Measurements from ENCODE around the gene RAB11FIP3. TPM values are rescaled to one million over a fixed set of nuclear protein-coding genes. Genes with fewer than 3 reads are reported as not detected.

Gene RAB11FIP3
- total RNA-seq, 2 experiments from 2014 or later, result 14.8 to 18.4 TPM

GRCh38 chr16:397736-398332 is 27.6 kb upstream of the RAB11FIP3 start:
- H3K27me3 Mint-ChIP-seq, result no peaks in the 10 kb centered on the region
- peaks cover 26% of the 10 kb centered on the region for H3K4me1 Mint-ChIP-seq (ENCODE audit: low read depth)
- peak overlapping the region; percentile 57 for H3K4me3 Mint-ChIP-seq
- ChIA-PET CTCF (no interaction called here), POLR2A (no interaction called here)
- no peaks in the 10 kb centered on the region for H3K36me3 Mint-ChIP-seq
- H3K9me3 Mint-ChIP-seq, result no peaks in the 10 kb centered on the region
- intact Hi-C loops (cut with micrococcal nuclease), result no loop called here
- DNase-seq, result peak; percentile 55
- H3K27ac Mint-ChIP-seq, result peak overlapping the region; percentile 43

GRCh38 chr16:398561-399339 is 26.7 kb upstream of the RAB11FIP3 start:
- no peaks in the 10 kb centered on the region for H3K27me3 Mint-ChIP-seq
- H3K4me3 Mint-ChIP-seq, result peak overlapping the region; percentile 57
- no peaks in the 10 kb centered on the region for H3K9me3 Mint-ChIP-seq
- ChIA-PET CTCF (no interaction called here), POLR2A (no interaction called here)
- H3K27ac Mint-ChIP-seq, result peak overlapping the region; percentile 43
- H3K4me1 Mint-ChIP-seq (ENCODE audit: low read depth), result peaks cover 24% of the 10 kb centered on the region
- DNase-seq, result no peak
- no peaks in the 10 kb centered on the region for H3K36me3 Mint-ChIP-seq
- intact Hi-C loops (cut with micrococcal nuclease), result no loop called here

- H3K27ac Mint-ChIP-seq, result no peak overlapping the region
- no peak for DNase-seq
- no peaks in the 10 kb centered on the region for H3K36me3 Mint-ChIP-seq
- H3K4me3 Mint-ChIP-seq, result peak overlapping the region; percentile 84
- H3K4me1 Mint-ChIP-seq (ENCODE audit: low read depth), result peaks cover 24% of the 10 kb centered on the region
- intact Hi-C loops (cut with micrococcal nuclease), result loop anchor here (1.0 to 2.0 kb wide), 2 partner anchors 26 to 47 kb away; partner anchors contain the start of genes AXIN1 and RAB11FIP3
- no peaks in the 10 kb centered on the region for H3K27me3 Mint-ChIP-seq
- POLR2A ChIA-PET, result interaction anchor here (1.4 kb wide), 1 partner anchor 346 kb away, joined by 3 read pairs; the partner anchor contains the start of genes POLR3K and SNRNP25
- CTCF ChIA-PET, result no interaction called here
- no peaks in the 10 kb centered on the region for H3K9me3 Mint-ChIP-seq
Observed at GRCh38 chr16:399340-400019, 26.0 kb upstream of the RAB11FIP3 start.

GRCh38 chr16:400061-400591 is 25.3 kb upstream of the RAB11FIP3 start:
- intact Hi-C loops (cut with micrococcal nuclease), result loop anchor here (1.0 to 2.0 kb wide), 2 partner anchors 25 to 47 kb away; partner anchors contain the start of genes AXIN1 and RAB11FIP3
- no peak for DNase-seq
- Mint-ChIP-seq H3K27ac (peak overlapping the region; percentile 82), H3K9me3 (no peaks in the 10 kb centered on the region), H3K27me3 (no peaks in the 10 kb centered on the region), H3K36me3 (no peaks in the 10 kb centered on the region), H3K4me1 (ENCODE audit: low read depth) (peaks cover 24% of the 10 kb centered on the region), H3K4me3 (peak overlapping the region; percentile 84)
- POLR2A ChIA-PET, result interaction anchor here (1.4 kb wide), 1 partner anchor 347 kb away, joined by 3 read pairs; the partner anchor contains the start of genes POLR3K and SNRNP25
- CTCF ChIA-PET, result interaction anchor here (0.9 to 1.1 kb wide), 2 partner anchors 18 to 24 kb away, joined by 4 read pairs; partner anchors contain the start of gene PGAP6

- H3K27me3 Mint-ChIP-seq, result no peaks in the 10 kb centered on the region
- peaks cover 18% of the 10 kb centered on the region for H3K4me1 Mint-ChIP-seq (ENCODE audit: low read depth)
- H3K36me3 Mint-ChIP-seq, result no peaks in the 10 kb centered on the region
- ChIA-PET POLR2A (interaction anchor here (0.6 to 1.7 kb wide), 3 partner anchors 9 to 38 kb away, joined by 3 to 7 read pairs (median 6); partner anchors contain the start of gene RAB11FIP3), CTCF (interaction anchor here (0.8 to 1.5 kb wide), 4 partner anchors 10 to 31 kb away, joined by 3 to 7 read pairs (median 4); partner anchors contain the start of genes MRPL28, PGAP6 and RAB11FIP3)
- no peaks in the 10 kb centered on the region for H3K9me3 Mint-ChIP-seq
- H3K27ac Mint-ChIP-seq, result peak within 1 kb of the TSS; percentile 82
- peak within 1 kb of the TSS; percentile 84 for H3K4me3 Mint-ChIP-seq
- DNase-seq, result peak; percentile 99
- intact Hi-C loops (cut with micrococcal nuclease), result loop anchor here (1.0 to 2.0 kb wide), 2 partner anchors 49 to 235 kb away; partner anchors contain the start of genes AXIN1 and METTL26
Observed at GRCh38 chr16:401468-402348, 23.7 kb upstream of the RAB11FIP3 start, which contains the start of gene DECR2. TSS of gene DECR2 (plus strand) at chr16:401885. CDS start at chr16:401964, 79 bp downstream.

- no peak for DNase-seq
- intact Hi-C loops (cut with micrococcal nuclease), result no loop called here
- Mint-ChIP-seq H3K4me1 (ENCODE audit: low read depth) (peaks cover 7% of the 10 kb centered on the region), H3K9me3 (no peaks in the 10 kb centered on the region), H3K27ac (no peak overlapping the region), H3K4me3 (no peak overlapping the region), H3K27me3 (no peaks in the 10 kb centered on the region), H3K36me3 (no peaks in the 10 kb centered on the region)
- POLR2A ChIA-PET, result no interaction called here
- CTCF ChIA-PET, result no interaction called here
Observed at GRCh38 chr16:404971-405486, 20.4 kb upstream of the RAB11FIP3 start.

GRCh38 chr16:405548-406506 is 19.6 kb upstream of the RAB11FIP3 start:
- no peaks in the 10 kb centered on the region for H3K4me1 Mint-ChIP-seq (ENCODE audit: low read depth)
- no peaks in the 10 kb centered on the region for H3K36me3 Mint-ChIP-seq
- intact Hi-C loops (cut with micrococcal nuclease), result no loop called here
- H3K27me3 Mint-ChIP-seq, result no peaks in the 10 kb centered on the region
- ChIA-PET CTCF (no interaction called here), POLR2A (no interaction called here)
- no peak overlapping the region for H3K27ac Mint-ChIP-seq
- H3K9me3 Mint-ChIP-seq, result no peaks in the 10 kb centered on the region
- no peak overlapping the region for H3K4me3 Mint-ChIP-seq
- no peak for DNase-seq

GRCh38 chr16:407253-407652 is 18.2 kb upstream of the RAB11FIP3 start:
- H3K36me3 Mint-ChIP-seq, result no peaks in the 10 kb centered on the region
- no peak overlapping the region for H3K4me3 Mint-ChIP-seq
- H3K27ac Mint-ChIP-seq, result no peak overlapping the region
- H3K4me1 Mint-ChIP-seq (ENCODE audit: low read depth), result no peaks in the 10 kb centered on the region
- H3K27me3 Mint-ChIP-seq, result no peaks in the 10 kb centered on the region
- ChIA-PET POLR2A (no interaction called here), CTCF (no interaction called here)
- intact Hi-C loops (cut with micrococcal nuclease), result no loop called here
- no peak for DNase-seq
- no peaks in the 10 kb centered on the region for H3K9me3 Mint-ChIP-seq

- ChIA-PET CTCF (no interaction called here), POLR2A (no interaction called here)
- H3K4me1 Mint-ChIP-seq (ENCODE audit: low read depth), result no peaks in the 10 kb centered on the region
- H3K4me3 Mint-ChIP-seq, result no peak overlapping the region
- H3K36me3 Mint-ChIP-seq, result no peaks in the 10 kb centered on the region
- DNase-seq, result no peak
- H3K27me3 Mint-ChIP-seq, result no peaks in the 10 kb centered on the region
- H3K9me3 Mint-ChIP-seq, result no peaks in the 10 kb centered on the region
- H3K27ac Mint-ChIP-seq, result no peak overlapping the region
- intact Hi-C loops (cut with micrococcal nuclease), result no loop called here
Observed at GRCh38 chr16:410516-411178, 14.8 kb upstream of the RAB11FIP3 start.

All from activated CD4-positive, alpha-beta memory T cell treated with anti-CD3 and anti-CD28 coated beads for 36 hours (primary cell).